ENCODE measurements around the gene ORC3.
"Not testable (repeated sequence)": the region's sequence is repeated elsewhere in the genome, so short reads cannot be mapped to it uniquely, and the experiment has no call there.

ORC3 gene

GRCh38 chr6:87661016-87661415 lies 71.1 kb downstream of the ORC3 start:
- no peak for DNase-seq (ENCODE audit: low read depth, low spot score)

- DNase-seq (ENCODE audit: low read depth, low spot score), result no peak
Observed at GRCh38 chr6:87661503-87661902, 71.6 kb downstream of the ORC3 start.

DNA sequence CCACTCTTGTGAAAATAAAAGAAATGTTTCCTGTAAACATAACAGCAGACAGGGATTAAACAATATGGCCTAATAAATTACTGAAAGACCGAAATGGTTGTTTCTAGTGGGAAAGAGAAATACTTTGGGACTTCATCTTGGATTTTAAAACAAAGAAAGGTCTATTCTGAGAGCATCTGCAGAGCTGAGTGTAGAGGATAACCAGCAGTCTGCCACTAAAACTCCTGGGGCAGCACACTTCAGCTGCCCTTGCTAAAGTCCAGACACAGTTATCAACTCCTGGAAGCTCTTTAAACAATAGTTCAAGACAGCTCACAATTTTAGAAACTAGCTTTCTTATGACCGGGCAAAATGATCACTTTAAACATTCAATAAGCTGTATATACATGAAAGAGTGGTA lies 73.5 kb downstream of the ORC3 start:
- no peak for DNase-seq (ENCODE audit: low read depth, low spot score)

- no peak for DNase-seq (ENCODE audit: low read depth, low spot score)
Observed at GRCh38 chr6:87664921-87665485, 75.1 kb downstream of the ORC3 start.

GRCh38 chr6:87667032-87667431 lies 77.1 kb downstream of the ORC3 start:
- no peak for DNase-seq (ENCODE audit: low read depth, low spot score)

DNA sequence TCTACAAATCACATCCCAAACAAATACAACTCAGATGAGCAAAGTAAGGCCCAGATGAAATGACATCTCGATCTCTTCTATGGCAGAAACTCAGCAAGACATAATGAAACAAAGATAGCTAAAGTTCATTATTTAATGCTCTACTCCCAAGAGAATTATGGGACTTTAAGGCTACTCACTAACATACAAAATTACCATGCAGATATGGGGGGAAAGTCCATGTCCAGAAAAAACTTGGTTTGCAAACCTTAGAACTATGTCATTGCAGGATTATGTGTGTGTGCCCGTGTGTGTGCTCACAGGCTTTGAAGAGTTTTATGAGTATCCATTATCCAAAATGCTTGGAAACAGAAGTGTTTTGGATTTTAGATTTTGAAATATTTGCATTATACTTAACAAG lies 78.1 kb downstream of the ORC3 start:
- no peak for DNase-seq (ENCODE audit: low read depth, low spot score)

- DNase-seq (ENCODE audit: low read depth, low spot score), result no peak
Observed at GRCh38 chr6:87669051-87669450, 79.1 kb downstream of the ORC3 start.

- DNase-seq (ENCODE audit: low read depth, low spot score), result no peak
Observed at GRCh38 chr6:87670707-87671106, 80.8 kb downstream of the ORC3 start.

GRCh38 chr6:87671555-87672029 lies 81.7 kb downstream of the ORC3 start:
- DNase-seq (ENCODE audit: low read depth, low spot score), result no peak

GRCh38 chr6:87672641-87673040 lies 82.7 kb downstream of the ORC3 start:
- no peak for DNase-seq (ENCODE audit: low read depth, low spot score)

- DNase-seq (ENCODE audit: low read depth, low spot score), result no peak
Observed at GRCh38 chr6:87673237-87673636, 83.3 kb downstream of the ORC3 start.

GRCh38 chr6:87674290-87674689 lies 84.4 kb downstream of the ORC3 start:
- no peak for DNase-seq (ENCODE audit: low read depth, low spot score)

DNA sequence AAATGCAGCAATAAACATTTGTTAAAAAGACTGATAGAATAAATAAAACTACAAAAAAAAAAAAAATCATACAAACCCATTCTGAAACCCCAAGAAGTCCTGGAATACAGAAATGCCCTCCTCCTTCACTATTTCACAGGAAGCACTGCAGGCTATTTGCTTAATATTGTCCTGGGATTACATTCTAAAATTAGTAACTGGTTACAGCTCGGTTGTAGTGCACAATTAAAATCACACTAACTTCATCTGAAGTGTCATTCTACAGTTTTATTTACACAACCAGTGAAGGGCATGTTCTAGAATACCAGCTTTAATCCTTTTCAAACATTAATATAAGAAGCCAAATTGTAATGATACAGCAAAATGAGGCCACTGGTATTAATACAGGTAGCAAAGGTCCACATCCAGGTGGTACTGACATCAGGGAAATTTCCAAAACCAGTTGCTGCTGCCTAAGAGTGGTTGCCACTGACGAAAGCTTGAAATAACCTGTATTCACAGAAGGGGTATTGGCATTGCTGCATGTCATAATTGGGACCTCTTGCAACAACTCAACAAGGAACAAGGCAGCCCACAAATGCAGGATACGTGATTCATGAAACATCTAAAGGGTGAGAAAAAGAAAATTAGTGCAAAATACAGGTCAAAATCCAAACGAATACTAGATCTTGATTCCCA lies 85.2 kb downstream of the ORC3 start:
- no peak for DNase-seq (ENCODE audit: low read depth, low spot score)

DNA sequence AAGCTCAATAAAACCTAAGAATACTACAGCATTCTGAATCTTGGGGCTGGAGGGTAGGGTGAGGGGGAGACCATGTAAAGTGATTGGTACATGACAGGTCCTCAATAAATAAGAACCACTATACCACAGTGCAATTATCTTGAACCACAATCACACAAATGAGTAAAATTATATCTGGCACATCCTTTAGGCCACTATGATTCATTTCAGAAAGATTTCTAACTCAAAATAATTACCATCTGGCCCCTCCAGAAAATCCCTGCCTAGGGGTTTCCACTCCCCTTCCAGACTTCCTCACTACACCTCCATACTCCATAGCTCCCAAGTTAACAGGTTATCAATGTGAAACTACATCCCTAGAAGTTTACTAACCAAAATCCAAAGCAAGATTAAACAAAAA lies 92.4 kb downstream of the ORC3 start:
- no peak for DNase-seq (ENCODE audit: low read depth, low spot score)

DNA sequence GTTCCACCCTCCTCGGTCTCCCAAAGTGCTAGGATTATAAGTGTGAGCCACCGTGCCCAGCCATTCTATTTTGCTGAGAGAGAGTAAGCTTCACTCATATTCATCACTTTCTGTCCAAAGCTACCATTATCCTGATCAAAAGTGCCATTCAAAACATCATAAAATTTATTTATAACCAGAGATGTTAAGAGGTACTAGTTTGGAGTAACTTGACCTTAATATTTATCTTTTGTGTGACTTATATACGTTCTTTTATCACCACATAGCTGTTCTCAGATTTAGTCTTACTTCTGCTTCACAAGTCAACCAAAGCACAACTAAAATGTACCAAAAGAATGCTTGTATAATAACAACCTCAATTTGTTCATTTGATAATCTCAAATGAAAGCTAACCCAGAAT lies 94.0 kb downstream of the ORC3 start:
- DNase-seq (ENCODE audit: low read depth, low spot score), result no peak

DNA sequence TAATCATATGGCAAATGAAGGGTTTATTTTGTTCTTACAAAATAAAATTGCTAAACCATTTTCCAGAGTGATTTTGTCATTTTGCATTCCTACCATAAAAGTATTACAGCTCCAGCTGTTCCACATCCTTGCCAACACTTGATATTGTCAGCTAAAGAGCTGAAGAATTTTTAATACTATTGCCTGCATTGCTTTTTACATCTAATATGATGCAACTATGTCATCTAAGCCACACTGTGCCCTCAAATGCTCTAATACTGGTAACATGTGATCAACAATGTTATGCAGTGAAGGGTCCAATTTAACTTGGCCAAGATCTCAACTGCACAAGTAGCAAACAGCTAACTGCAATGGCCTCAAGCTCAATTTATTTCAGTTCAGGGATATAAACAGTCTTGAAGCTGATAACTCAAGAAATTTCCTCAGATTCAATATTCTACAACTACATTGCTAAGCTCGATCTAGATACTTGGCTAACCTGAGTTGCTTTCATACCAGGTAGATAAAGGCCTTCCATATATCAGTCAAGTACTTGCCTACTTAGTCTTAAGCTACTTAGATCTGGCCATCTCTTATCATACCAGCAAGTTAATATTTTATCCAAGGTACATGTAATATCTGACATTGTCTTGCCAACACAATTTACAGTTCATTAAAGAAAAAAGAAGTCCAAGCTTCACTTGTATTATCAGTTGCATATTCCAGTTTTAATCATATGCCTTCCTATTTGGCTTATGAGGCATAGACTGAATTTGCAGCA lies 95.1 kb downstream of the ORC3 start:
- no peak for DNase-seq (ENCODE audit: low read depth, low spot score)

DNA sequence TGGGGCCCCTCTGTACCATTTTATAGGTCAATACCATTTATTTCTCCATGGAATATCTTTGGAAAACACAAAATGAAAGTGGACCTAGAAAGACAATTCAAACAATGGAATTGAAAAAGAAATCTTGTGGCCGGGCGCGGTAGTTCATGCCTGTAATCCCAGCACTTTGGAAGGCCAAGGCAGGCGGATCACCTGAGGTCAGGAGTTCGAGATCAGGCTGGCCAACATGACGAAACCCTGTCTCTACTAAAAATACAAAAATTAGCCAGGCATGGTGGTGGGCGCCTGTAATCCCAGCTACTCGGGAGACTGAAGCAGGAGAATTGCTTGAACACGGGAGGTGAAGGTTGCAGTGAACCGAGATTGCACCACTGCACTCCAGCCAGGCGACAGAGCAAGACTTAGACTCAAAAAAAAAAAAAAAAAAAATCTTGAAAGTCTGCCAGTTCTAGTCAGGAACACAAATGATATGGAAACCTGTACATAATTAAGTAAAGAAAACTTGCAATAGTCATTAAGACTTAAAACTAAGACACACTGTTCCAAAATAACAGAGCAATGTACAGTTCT lies 96.8 kb downstream of the ORC3 start:
- DNase-seq (ENCODE audit: low read depth, low spot score), result not testable (repeated sequence)

DNA sequence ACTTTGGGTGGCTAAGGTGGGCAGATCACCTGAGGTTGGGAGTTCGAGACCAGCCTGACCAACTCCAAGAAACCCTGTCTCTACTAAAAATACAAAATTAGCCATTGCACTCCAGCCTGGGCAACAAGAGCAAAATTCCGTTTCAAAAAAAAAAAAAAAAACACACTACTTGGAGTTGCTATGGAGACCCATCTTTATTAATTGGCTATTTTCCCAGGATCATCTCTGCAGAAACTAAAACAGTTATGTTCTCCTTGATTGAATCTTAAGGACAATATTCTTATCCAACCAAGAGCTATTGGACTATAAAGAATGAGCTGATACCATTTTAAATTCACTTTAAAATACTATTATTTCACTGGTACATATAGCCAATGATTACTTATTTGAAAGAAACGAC lies 97.4 kb downstream of the ORC3 start:
- DNase-seq (ENCODE audit: low read depth, low spot score), result no peak

DNA sequence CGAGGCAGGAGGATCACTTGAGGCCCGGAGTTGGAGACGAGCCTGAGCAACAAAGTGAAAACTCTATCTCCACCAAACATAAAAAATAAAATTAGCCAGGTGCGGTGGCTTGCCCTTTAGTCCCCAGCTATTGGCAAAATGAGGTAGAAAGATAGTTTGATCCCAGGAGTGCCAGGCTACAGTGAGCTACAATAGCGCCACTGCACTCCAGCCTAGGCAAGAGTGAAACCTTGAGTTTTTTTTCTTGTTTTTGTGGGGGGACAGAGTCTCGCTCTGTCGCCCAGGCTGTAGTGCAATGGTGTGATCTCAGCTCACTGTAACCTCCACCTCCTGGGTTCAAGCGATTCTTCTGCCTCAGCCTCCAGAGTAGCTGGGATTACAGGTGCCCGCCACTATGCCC lies 98.0 kb downstream of the ORC3 start:
- DNase-seq (ENCODE audit: low read depth, low spot score), result not testable (repeated sequence)

DNA sequence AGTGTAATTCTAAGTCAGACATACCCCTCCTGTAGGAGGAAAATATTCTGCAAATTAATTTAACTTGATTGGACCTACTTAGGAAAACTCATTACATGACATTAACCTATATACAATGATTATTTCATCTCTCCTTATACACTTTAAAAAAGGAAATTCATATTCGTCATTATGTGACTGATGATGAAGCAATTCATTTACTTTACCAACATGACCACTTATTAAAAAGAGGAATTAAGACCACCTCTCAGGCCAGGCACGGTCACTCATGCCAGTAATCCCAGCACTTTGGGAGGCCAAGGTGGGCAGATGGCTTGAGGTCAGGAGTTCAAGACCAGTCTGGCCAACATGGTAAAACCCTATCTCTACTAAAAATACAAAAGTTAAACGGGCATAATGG lies 100.5 kb downstream of the ORC3 start:
- DNase-seq (ENCODE audit: low read depth, low spot score), result no peak

GRCh38 chr6:87692086-87692485 lies 102.2 kb downstream of the ORC3 start:
- DNase-seq (ENCODE audit: low read depth, low spot score), result no peak

DNA sequence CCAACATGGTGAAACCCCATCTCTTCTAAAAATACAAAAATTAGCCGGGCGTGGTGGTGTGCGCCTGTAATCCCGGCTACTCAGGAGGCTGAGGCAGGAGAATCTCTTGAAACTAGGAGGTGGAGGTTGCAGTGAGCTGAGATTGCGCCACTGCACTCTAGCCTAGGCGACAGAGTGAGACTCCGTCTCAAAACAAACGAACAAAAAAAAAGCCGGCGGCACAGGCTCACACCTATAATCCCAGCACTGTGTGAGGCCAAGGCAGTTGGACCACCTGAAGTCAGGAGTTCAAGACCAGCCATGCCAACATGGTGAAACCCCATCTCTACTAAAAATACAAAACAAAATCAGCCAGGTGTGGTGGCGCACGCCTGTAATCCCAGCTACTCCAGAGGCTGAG lies 106.9 kb downstream of the ORC3 start:
- not testable (repeated sequence) for DNase-seq (ENCODE audit: low read depth, low spot score)

All from ELF-1 (cell line).